ENCODE measurements around the gene EP400.

DNA sequence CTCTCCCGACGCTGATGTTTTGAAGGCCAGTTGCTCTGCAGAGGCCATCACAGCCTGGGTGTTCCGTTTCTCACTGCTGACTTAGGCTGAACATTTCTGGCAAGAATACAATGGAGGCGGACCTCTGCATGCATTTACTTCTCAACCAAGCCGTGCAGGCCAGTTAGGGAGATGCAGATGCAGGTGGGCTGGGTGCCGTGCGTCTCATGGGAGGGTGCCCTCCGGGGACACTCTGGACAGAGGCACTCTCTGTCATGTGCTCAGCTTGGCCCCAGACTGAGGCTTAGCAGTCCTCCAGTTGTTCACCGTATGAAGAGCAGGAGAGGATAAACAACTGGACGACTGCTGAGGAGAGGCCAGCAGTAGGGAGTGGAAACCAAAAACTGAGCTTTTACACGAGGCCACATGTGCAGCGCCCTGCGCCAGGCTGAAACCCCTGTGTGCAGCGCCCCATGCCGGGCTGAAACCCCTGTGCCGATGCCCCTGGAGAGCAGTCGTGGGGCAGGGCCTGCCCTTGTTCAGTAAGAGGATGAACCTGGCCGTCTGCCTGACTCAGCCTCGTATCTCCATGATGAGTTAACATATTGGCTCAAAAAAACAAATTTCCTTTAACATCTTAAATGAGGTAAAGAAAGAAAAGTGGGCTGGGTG lies 162.0 kb downstream of the EP400 start:
- TF ChIP-seq, protein P1, sequence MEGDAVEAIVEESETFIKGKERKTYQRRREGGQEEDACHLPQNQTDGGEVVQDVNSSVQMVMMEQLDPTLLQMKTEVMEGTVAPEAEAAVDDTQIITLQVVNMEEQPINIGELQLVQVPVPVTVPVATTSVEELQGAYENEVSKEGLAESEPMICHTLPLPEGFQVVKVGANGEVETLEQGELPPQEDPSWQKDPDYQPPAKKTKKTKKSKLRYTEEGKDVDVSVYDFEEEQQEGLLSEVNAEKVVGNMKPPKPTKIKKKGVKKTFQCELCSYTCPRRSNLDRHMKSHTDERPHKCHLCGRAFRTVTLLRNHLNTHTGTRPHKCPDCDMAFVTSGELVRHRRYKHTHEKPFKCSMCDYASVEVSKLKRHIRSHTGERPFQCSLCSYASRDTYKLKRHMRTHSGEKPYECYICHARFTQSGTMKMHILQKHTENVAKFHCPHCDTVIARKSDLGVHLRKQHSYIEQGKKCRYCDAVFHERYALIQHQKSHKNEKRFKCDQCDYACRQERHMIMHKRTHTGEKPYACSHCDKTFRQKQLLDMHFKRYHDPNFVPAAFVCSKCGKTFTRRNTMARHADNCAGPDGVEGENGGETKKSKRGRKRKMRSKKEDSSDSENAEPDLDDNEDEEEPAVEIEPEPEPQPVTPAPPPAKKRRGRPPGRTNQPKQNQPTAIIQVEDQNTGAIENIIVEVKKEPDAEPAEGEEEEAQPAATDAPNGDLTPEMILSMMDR (IDR thresholded peaks at IDR 0.05; ENCODE audit: insufficient read depth, low read length, poor library complexity, severe bottlenecking), result no peak
- TF ChIP-seq EZH2phosphoT487 (conservative IDR thresholded peaks at IDR 0.05; ENCODE audit: low read length), result no peak
